Inferior parietal cortex (tissue), 1 donor: ENCODE results near the gene TMPRSS4.

Experiments used
- DNase-seq: peaks from one replicate; pipeline ENCODE4 v3.0.0-alpha.2; 2016; ENCODE audit errors: extremely low spot score

The TMPRSS4 gene

GRCh38 chr11:118105657-118106305, 28.9 kb downstream of the TMPRSS4 start:
- DNase-seq = no peak

- no peak for DNase-seq
Measured at GRCh38 chr11:118106789-118107335, 30.0 kb downstream of the TMPRSS4 start.

- DNase-seq = no peak
Measured at GRCh38 chr11:118108513-118108912, 31.6 kb downstream of the TMPRSS4 start.

- no peak for DNase-seq
Measured at GRCh38 chr11:118109231-118109630, 32.4 kb downstream of the TMPRSS4 start.

GRCh38 chr11:118111019-118111743, 34.3 kb downstream of the TMPRSS4 start:
- no peak for DNase-seq

GRCh38 chr11:118111744-118112035, 34.8 kb downstream of the TMPRSS4 start:
- DNase-seq = no peak

- no peak for DNase-seq
Measured at GRCh38 chr11:118112711-118113430, 36.0 kb downstream of the TMPRSS4 start.

- DNase-seq = no peak
Measured at GRCh38 chr11:118114266-118114665, 37.4 kb downstream of the TMPRSS4 start.

- no peak for DNase-seq
Measured at GRCh38 chr11:118115048-118115447, 38.2 kb downstream of the TMPRSS4 start.

GRCh38 chr11:118117790-118118601, 41.1 kb downstream of the TMPRSS4 start:
- DNase-seq = no peak

GRCh38 chr11:118120793-118121192, 43.9 kb downstream of the TMPRSS4 start:
- DNase-seq = no peak

- no peak for DNase-seq
Measured at GRCh38 chr11:118124929-118125535, 48.2 kb downstream of the TMPRSS4 start.

GRCh38 chr11:118126082-118126838, 49.4 kb downstream of the TMPRSS4 start:
- DNase-seq = no peak

GRCh38 chr11:118128310-118128709, 51.4 kb downstream of the TMPRSS4 start:
- DNase-seq = no peak

- DNase-seq = no peak
Measured at GRCh38 chr11:118128721-118129470, 52.0 kb downstream of the TMPRSS4 start.

- no peak for DNase-seq
Measured at GRCh38 chr11:118129471-118130172, 52.7 kb downstream of the TMPRSS4 start.

GRCh38 chr11:118132385-118133151, 55.7 kb downstream of the TMPRSS4 start:
- no peak for DNase-seq

GRCh38 chr11:118133816-118134215, 56.9 kb downstream of the TMPRSS4 start:
- DNase-seq = no peak
